ENCODE results near the gene NFXL1.

NFXL1 gene

GRCh38 chr4:47882228-47882627, 32.2 kb downstream of the NFXL1 start:
- DNase-seq, result no peak

GRCh38 chr4:47879458-47879857, 34.9 kb downstream of the NFXL1 start:
- DNase-seq, result no peak

GRCh38 chr4:47876784-47877546, 37.4 kb downstream of the NFXL1 start:
- no peak for DNase-seq

- DNase-seq, result no peak
Observed at GRCh38 chr4:47876310-47876709, 38.1 kb downstream of the NFXL1 start.

- no peak for DNase-seq
Observed at GRCh38 chr4:47873877-47874541, 40.4 kb downstream of the NFXL1 start.

GRCh38 chr4:47863486-47863885, 50.9 kb downstream of the NFXL1 start:
- no peak for DNase-seq

- DNase-seq, result no peak
Observed at GRCh38 chr4:47862297-47862696, 52.1 kb downstream of the NFXL1 start.

- DNase-seq, result no peak
Observed at GRCh38 chr4:47860305-47860704, 54.1 kb downstream of the NFXL1 start.

GRCh38 chr4:47858006-47858405, 56.4 kb downstream of the NFXL1 start:
- no peak for DNase-seq

- DNase-seq, result no peak
Observed at GRCh38 chr4:47856713-47857112, 57.7 kb downstream of the NFXL1 start.

GRCh38 chr4:47855350-47855749, 59.0 kb downstream of the NFXL1 start:
- no peak for DNase-seq

- DNase-seq, result no peak
Observed at GRCh38 chr4:47852136-47852535, 62.2 kb downstream of the NFXL1 start.

- DNase-seq, result no peak
Observed at GRCh38 chr4:47849466-47849865, 64.9 kb downstream of the NFXL1 start.

- no peak for DNase-seq
Observed at GRCh38 chr4:47848041-47848440, 66.3 kb downstream of the NFXL1 start.

- no peak for DNase-seq
Observed at GRCh38 chr4:47842985-47843384, 71.4 kb downstream of the NFXL1 start.

- no peak for DNase-seq
Observed at GRCh38 chr4:47840291-47840690, 74.1 kb downstream of the NFXL1 start.

- no peak for DNase-seq
Observed at GRCh38 chr4:47839259-47839658, 75.1 kb downstream of the NFXL1 start.

- DNase-seq, result no peak
Observed at GRCh38 chr4:47838445-47838844, 75.9 kb downstream of the NFXL1 start.

GRCh38 chr4:47837908-47838294, 76.5 kb downstream of the NFXL1 start, which contains the start of gene CORIN:
Gene CORIN, minus strand, starts transcription at chr4:47838067. Its CDS starts 118 bp downstream, at chr4:47837949.
- no peak for DNase-seq

- no peak for DNase-seq
Observed at GRCh38 chr4:47837094-47837907, 77.1 kb downstream of the NFXL1 start.

- no peak for DNase-seq
Observed at GRCh38 chr4:47836641-47837093, 77.7 kb downstream of the NFXL1 start.

GRCh38 chr4:47835494-47835893, 78.9 kb downstream of the NFXL1 start:
- no peak for DNase-seq

- DNase-seq, result no peak
Observed at GRCh38 chr4:47831026-47831679, 83.2 kb downstream of the NFXL1 start.

All from NCI-H2107 (cell line).